KBM-7 (cell line): ENCODE data around the gene METTL26.

Experiments
- DNase-seq: peaks from one replicate; pipeline ENCODE4 v3.0.0-alpha.2; 2015
- in situ Hi-C: fragments of 300-500 bp; cut with MboI; formaldehyde crosslinking; loops from 2 replicates; pipeline ENCODE4 v1.14.3; 2020; ENCODE audit warnings: low sequenced_read_pairs, low pct_unique_long_range_greater_than_20kb, mixed read lengths

Gene METTL26

DNA sequence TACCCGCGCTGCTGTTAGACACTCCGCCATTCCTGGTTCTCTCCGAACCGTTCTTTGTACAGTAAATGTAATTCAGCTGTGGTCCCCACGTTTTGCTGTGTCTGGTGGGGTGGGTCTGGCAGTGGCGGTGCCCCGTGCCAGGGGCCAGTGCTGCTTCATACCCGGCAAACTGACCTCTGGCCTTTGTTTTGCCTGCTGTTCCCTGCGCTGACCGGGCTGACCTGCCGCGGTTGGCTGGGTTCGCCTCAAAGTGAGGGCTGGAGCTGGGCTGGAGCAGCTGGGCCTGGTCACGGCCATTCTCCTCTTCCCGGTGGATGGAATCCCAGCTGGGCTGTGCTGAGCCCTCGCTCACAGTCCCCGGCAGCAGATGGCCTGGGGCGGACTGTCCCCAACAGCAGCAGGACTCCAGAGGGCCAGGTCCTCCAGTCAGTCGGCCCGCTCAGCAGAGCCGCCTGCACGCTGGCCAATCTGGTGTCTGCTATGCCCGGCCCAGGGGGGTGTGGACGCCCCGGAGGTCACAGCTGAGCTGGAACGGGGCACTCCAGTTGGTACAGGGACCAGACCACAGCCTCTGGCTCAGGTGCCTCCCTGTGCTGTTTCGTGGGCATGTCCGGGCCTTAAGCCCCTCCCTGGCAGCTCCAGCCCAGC is 6.8 kb downstream of the METTL26 start:
- DNase-seq, result no peak
- in situ Hi-C loops, result no loop called here

DNA sequence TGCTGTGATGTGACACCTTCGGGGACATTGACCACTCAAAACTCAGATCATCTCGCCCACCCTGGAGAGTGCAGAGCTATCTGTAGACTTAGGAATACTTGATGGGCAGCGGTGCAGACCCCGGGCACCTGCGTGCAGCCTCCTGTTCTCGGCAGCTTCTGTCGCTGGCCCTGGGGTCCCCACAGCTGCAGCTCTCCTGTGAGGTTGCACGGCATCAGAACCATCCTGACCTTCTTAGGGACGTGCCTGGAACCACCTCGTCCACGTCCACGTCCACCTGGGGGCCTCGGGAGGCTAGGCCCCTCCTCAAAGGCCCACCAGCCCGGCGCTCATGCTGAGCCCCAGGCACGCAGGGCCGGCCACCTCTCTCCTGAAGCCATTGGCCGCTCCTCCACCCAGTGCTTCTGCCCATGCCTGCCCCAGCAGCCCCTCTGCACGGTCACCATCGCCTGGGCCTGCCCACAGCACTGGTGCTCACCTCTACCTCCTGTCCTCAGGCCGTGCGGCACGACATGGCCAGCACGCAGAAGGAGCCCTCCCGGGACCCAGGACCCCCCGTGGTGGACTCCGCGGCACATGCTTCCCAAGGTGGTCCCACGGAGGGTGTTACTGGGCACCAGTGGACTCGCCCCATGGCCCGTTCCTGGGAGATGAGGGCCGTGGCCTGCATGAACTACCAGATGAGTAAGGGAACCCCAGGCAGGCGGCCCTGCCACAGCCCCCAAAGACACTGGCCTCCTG is 7.6 kb downstream of the METTL26 start:
- in situ Hi-C loops, result no loop called here
- no peak for DNase-seq

DNA sequence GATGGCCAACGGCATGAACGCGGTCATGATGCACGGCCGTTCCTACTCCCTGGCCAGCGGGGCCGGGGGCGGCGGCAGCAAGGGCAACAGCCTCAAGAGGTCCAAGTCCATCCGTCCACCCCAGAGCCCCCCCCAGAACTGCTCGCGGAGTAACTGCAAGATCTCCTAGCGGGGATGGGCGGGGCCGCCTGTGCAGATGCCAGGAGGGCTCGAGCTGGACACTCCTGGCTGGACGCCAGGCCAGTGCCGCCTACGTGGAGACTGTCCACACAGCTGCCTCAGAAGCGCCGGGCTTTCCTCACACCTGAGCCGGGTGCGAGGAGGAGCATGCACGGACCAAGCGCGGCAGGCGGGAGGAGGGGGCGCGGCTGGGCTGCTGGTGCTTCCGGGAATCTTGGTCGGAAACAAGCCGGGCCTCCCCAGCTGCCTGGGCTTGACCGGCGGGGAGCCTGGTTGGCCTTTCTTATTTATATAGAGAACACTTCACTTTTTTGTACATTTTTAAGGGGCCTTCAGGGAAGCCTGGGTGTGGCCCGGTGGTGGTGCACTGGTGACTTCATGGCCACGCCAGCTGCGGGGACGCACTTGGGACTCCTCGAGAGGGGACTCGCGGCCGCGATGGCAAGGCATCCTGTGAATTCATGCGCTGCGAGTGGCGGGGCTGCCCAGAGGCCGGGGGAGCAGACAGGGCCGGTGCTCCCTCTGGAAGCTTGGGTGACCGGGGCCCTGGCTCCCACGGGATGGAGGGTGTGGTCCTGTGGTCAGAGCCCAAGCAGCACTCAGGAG is 8.5 kb downstream of the METTL26 start:
- no peak for DNase-seq
- in situ Hi-C loops, result no loop called here

DNA sequence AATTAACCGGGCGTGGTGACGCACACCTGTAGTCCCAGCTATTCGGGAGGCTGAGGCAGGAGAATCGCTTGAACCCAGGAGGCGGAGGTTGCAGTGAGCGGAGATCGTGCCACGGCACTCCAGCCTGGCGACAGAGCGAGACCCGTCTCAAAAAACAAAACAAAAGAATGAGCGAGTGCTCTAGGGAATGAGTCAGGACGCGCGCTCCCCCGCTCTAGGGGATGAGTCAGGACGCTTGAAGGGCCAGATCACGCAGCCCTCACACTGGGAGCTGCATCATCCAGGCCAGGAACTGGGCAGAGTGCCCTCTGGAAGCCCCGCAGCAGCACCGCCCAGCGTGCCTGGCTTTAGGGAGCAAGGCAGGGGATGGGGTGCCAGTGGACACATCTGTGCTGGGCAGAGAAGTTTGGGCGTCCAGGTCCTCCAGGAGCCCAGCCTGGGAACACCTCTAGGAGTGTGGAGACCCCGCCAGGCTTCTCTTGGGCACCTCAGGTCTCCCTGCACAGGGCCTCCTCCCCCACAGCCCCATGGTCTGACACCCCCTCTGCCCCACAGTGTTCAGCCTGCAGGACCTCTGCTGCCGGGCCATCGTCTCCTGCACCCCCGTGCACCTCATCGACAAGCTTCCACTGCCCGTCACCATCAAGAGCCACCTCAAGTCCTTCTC is 9.2 kb downstream of the METTL26 start:
- no peak for DNase-seq
- in situ Hi-C loops, result no loop called here

DNA sequence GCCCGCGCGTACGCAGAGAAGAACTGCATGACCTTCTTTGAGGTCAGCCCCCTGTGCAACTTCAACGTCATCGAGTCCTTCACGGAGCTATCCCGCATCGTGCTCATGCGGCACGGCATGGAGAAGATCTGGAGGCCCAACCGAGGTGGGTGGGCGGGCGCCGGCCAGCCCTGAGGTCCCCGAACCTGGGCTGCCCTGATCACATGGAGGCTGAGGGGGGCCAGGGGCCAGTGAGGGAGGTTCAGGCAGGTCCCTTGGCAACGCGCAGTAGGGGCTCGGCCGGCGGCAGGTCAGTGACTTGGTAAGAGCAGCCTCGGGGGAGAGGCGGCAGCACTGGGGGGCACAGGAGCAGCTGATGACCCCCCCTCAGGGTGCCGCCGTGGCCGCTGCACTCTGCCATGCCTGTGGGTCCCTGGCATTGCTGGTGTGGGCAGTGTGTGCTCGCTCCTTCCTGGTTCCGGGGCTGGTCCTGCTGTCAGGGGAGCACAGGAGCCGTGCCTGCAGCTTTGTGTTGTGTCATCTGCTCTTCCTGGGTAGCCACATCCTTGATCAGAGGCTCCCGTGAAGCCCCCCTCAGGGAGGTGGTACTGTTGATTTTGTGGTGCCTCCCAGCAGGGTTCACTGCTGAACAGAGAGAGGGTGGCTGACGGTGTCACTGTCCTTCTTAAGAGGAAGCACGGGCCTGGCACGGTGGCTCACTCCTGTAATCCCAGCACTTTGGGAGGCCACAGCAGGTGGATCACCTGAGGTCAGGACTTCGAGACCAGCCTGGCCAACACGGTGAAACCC is 9.9 kb downstream of the METTL26 start:
- no peak for DNase-seq
- in situ Hi-C loops, result no loop called here

DNA sequence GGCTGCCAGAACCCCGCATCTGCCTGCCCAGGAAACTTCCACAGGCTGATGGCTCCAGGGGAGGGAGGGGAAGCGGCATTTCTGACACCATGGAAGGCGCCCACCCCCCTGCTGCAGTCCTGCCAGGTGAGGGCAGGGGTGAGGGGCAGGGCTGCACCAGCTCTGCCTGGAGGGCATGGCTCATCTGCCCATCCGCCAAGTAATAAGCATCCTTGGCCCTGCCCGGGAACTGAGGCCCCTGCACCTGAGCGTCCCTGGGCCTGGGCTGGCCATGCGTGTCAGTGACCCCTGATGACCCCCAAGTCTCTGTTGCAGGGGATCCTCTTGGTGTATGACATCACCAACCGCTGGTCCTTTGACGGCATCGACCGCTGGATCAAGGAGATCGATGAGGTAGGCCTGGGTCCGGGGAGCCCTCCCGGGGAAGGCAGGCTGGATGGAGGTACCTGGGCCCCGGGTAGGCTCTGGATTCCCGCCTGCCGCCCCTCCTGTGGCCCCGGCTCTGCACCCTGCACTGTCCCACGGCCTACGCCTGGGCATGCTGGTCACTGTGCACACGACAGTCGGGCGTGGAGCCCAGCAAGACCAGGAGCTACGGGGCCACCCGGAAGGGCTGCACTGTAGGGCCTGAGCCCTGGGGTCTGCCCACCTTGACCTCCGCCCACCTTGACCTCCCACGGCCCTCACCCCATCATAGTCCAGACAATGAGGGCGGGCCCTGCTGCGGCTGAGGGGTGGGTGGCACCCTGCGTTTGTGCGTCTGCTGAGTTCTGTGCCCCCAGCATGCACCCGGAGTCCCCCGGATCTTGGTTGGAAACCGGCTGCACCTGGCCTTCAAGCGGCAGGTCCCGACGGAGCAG is 10.8 kb downstream of the METTL26 start:
- DNase-seq, result no peak
- in situ Hi-C loops, result no loop called here

DNA sequence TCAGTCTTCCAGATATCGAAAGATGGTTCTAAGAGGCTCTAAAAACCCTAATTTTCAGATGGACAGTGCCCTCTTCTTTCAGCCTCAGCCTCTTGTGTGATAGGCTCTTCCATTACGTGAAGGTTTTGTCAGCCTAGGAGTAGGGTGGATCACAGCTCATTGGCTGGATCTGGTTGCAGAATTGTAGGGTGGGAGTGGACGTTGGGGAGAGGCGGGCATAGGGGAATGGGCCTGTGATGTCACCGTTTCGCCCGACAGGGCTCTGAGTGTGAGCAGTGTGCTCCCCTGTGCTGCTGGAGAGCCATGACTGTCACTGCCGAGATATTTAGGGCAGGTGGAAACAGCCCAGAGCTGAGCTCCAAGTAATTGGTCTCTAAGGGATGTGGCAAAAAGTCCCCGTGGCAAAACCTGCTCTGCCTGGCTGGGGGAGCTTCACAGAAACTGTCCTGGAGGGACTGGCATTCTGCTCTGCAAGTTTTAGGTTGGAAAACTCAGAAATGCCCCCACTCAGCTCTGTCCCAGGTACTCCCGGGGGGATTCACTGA is 11.5 kb downstream of the METTL26 start:
- no peak for DNase-seq
- in situ Hi-C loops, result no loop called here

DNA sequence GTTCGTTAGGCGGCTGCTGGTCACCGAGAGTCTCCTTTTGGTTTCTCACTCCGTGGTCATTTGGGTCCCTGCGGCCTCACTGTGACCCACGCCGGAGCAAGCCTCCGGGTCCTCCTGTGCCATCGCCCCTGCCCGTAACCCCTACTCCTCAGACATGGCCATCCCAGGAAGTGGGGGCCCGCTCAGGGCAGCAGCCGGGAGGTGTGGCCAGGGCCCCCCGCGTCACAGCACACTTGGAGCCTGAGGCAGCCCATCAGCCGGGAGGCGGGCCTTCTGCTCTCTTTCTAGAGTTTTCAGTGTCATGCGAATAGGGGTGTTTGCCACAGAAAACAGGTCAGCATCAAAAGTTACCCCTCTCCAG is 13.2 kb downstream of the METTL26 start:
- in situ Hi-C loops, result no loop called here
- no peak for DNase-seq

DNA sequence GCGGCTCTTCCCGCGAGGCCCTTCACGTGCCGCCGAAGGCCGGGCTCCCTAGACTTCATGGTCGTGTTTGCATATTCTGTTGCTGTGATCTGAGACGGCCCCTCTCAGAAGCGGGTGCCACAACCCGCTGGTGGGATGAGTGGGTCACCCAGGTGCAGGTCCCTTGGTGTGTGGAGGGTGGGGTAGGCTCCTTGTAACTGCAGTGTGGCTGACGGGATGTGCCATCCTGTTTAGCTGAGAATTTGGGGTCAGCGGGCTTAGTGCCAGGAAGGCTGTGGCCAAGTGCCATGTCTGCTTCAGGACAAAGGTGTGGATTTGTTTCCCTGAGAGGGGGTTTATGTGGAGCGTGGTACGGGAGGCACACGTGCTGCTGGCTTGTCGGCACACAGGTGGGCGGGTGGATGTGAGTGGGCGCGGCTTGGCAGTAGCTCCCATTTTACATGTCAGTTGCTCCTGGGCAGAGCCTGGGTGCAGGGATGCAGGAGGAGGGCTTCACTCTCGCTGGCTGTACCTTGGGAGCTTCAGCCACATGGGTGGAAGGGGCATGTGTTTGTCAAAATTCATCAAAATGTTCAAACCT is 14.5 kb downstream of the METTL26 start:
- in situ Hi-C loops, result no loop called here
- DNase-seq, result no peak

DNA sequence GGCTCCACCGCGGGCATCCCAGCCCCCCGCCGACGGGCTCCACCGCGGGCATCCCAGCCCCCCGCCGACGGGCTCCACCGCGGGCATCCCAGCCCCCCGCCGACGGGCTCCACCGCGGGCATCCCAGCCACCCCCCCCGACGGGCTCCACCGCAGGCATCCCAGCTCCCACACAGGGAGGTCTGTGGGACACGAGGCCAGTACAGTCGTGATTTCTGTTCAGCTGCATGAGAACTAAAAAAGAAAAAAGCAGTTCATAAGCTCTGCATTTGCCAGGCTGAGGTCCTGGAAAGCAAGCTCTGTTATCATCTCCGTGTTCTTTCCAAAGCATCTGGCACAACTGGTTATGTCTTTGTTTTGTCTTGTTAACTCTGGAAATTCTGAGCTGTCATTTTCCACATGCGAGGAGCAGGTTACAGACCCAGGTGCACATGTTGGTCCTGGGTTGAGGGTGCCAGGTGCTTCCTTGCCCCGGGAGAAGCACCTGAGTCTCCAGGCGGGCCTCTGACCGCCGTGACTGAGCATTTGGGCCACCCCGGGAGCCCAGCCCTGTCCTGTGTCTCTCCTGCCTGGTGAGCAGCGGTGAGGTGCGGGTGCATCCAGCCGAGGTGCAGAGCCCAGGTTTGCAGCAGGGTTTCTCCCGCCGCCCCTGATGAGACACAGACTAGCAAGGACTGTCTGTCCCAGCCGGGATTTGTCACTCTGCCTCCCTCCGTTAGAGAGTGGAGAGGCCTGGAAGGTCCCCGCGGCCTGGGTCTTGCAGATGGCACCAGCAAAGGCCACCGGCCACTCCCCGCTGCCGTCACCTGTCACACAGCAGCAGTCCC is 15.2 kb downstream of the METTL26 start:
- DNase-seq, result no peak
- in situ Hi-C loops, result no loop called here

DNA sequence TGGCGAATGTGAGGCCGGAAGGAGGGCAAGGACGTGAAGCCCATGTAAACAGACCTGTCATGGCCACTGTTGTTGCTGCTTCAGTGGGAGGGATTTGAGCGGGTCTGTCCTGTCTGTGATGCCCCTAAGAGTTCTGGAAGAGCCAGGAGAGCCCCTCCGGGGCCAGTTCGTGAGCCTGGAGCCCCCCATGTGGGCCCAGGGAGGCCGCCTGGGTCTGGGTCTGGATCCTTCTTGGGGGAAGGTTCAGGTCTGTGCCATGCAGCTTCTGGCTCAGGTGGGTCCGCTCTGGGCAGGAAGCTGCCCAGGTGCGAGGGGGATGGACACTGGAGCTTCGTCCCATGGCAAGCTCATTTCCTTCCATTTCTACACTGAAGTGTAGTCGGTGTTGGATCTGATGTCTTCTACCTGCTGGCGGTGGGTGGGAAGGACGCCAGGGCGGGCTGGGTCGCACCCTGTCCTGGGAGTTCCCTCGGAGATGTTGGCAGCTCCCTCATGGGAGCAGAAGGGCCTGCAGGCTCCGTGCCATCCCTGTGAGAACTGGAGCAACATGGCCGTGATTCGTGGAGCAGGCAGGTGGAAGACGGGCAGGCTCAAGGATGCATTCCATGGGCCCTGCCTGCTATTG is 16.5 kb downstream of the METTL26 start:
- DNase-seq, result no peak
- in situ Hi-C loops, result no loop called here

DNA sequence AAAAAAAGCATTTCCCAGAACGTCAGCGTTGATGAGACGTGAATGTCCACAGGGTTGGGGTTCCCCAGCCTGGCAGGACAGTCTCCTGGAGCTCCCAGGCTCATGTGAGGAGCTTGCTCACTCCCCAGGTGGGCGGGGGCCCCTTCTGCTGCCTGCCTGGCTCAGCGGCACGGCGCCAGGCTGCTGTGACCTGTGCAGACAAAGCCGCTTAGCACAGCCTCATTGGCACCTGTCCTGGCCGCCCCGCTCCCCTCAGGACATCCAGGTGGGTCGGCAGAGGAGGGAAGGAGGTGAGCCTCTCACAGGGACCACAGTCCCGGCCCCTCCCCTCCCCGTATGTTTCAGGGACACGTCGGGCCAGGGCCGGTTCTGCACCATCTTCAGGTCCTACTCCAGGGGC is 18.2 kb downstream of the METTL26 start:
- no peak for DNase-seq
- in situ Hi-C loops, result no loop called here

DNA sequence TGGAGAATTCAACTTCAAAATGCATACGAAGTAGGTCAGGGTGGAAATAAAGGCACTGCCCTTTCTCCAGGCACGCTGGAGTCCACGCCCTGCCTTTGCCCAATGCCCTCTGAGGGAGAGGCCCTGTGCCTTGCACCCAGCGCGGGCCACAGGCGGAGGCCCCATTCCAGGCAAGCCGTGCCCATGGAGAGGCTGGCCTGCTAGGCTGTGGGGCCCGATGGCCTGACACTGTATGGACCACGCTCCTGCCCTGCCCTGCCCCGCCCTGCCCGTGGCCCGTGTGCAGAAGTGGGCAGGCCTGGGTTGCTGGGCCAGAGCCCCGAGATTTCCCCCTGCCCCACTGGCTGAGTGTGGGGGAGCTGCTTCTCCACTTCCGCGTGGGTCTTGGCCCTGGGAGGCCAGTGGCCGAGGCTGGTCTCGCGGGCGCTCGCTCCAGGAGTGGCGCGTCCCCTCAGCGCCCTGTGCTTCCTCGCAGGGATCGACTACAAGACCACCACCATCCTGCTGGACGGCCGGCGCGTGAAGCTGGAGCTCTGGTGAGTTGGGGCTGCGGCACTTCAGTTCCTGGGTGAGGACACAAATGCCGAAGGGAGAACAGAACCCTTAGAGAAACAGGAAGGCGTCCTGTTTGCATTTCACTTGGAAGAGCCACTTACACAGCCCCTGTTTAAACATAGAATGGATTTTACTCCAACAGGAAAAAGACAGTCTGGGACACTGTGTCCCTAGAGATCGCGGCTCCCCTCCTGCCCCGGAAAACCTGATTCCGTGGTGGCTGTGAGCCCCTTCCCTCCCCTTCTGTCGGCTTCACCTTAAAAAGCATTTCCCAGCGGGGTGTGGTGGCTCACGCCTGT is 19.1 kb downstream of the METTL26 start:
- DNase-seq, result no peak
- in situ Hi-C loops, result no loop called here

DNA sequence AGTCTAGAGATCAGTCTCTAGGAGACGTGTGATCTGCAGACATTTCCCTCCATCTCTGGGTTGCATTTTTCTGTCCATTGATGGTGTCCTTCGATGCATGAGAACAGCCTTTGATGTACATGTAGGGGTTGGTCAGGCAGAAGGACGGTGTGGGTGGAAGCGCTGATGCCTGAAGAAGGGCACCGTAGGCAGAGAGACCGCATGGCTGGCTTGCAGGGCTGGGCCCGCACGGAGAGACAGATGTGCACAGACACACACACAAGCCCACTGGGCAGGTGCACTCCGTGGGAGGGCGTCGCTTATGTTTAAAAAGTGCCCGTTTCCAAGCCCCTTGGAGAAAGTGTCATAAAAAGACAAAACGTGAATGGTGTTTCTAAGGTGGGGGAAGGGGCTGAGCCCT is 21.0 kb downstream of the METTL26 start:
- in situ Hi-C loops, result no loop called here
- DNase-seq, result no peak

DNA sequence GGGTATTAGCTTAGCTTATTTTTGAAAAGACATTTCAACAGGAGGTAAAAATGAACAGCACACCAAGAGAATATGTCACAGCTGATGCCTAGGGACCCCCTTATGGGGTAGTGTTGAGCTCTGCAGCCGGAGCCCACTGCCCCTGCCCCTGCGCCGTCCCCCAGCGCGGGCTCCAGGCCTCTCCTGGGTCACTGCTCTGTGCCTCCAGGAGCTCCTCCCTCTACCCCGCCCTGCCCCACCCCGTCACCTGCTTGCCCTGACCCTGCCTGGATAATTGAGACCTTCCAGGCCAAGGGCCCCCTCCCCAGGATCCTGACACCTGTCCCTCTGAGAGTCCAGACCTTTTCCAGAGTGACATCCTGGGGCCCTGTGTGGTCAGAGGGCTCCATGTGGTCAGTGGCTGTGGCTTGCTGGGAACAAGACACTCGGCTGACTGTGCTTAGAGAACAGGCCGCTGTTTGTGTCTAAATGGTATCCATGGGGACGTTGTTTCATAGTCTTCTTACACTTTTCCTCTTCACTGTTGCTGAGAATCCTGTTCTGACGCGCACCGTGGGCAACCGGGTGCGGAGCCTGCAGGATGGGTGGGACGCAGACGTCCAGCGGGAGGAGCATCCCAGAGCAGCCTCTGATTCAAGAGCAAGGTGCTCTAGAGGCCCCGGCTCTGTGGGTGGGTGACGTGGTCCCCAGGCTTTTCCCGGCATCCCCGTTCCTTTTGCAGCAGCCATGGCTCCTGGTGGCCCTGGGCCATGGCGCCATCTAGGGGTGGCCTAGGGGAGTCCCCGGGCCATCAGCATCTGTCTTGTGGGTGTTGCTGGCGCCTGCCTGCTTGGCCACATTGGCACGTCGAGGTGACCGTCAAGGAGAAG is 25.4 kb downstream of the METTL26 start:
- DNase-seq, result peak; percentile 29
- in situ Hi-C loops, result no loop called here
